PC-3 (cell line): ENCODE measurements around the gene KCNJ15. TPM values are rescaled to one million over a fixed set of nuclear protein-coding genes. Genes with fewer than 3 reads are reported as not detected.

Experiments
- ATAC-seq: fragments of 200-7000 bp; cut with Tn5 transposase; 2 replicates; pipeline ENCODE4 v1.9.1; 2020; ENCODE audit warnings: mild to moderate bottlenecking, moderate library complexity
- BruUV-seq: library from RNA; stranded (reverse); fragments of 400-500 nt; replicated peaks from 2 replicates; lab custom pipeline; 2021; lab: Mats Ljungman, UMichigan
- CTCF ChIA-PET: fragments of 300-600 bp; sonication (Branson Sonifier 250); formaldehyde crosslinking; loops from one replicate; lab custom pipeline; 2022; ENCODE audit warnings: antibody characterized with exemption; lab: Charles Lee
- POLR2A ChIA-PET: fragments of 300-600 bp; sonication (Branson Sonifier 250); formaldehyde crosslinking; loops from one replicate; lab custom pipeline; 2022; ENCODE audit warnings: antibody characterized with exemption; ENCODE audit not compliant: unreplicated experiment; lab: Charles Lee
- DNase-seq: peaks from one replicate; pipeline ENCODE4 v3.0.0-alpha.2; 2015
- H2AFZ ChIP-seq: fragments of 300-600 bp; sonication (generic); 2 replicates; pipeline ENCODE4 v1.6.0; 2016; ENCODE audit warnings: antibody characterized with exemption, low read length
- H3F3A ChIP-seq: fragments of 300-600 bp; sonication (generic); one replicate; pipeline ENCODE4 v1.6.0; 2017; ENCODE audit warnings: antibody characterized with exemption, low read length, control low read depth, mild to moderate bottlenecking; ENCODE audit not compliant: unreplicated experiment
- H3K27ac ChIP-seq: fragments of 300-600 bp; sonication (generic); 2 replicates; pipeline ENCODE4 v1.5.1; 2016; ENCODE audit warnings: mild to moderate bottlenecking, low read length
- H3K27me3 ChIP-seq: fragments of 300-600 bp; sonication (generic); 2 replicates; pipeline ENCODE4 v1.6.1; 2016; ENCODE audit warnings: low read length, mixed read lengths
- H3K36me3 ChIP-seq: fragments of 300-600 bp; sonication (generic); 2 replicates; pipeline ENCODE4 v1.6.1; 2016; ENCODE audit warnings: low read depth, mixed run types, low read length, mixed read lengths
- H3K4me1 ChIP-seq: fragments of 300-600 bp; sonication (generic); 2 replicates; pipeline ENCODE4 v1.5.1; 2016; ENCODE audit warnings: low read length; ENCODE audit not compliant: insufficient read depth
- H3K4me2 ChIP-seq: fragments of 300-600 bp; sonication (generic); 2 replicates; pipeline ENCODE4 v1.6.0; 2016; ENCODE audit warnings: low read length
- H3K4me3 ChIP-seq: fragments of 300-600 bp; sonication (generic); 2 replicates; pipeline ENCODE4 v1.5.1; 2016; ENCODE audit warnings: mild to moderate bottlenecking, low read length, mixed read lengths
- H3K79me2 ChIP-seq: fragments of 300-600 bp; sonication (generic); 2 replicates; pipeline ENCODE4 v1.6.1; 2017; ENCODE audit warnings: low read length, mixed read lengths
- H3K9ac ChIP-seq: fragments of 300-600 bp; sonication (generic); 2 replicates; pipeline ENCODE4 v1.6.0; 2016; ENCODE audit warnings: mild to moderate bottlenecking, low read length
- H3K9me2 ChIP-seq: fragments of 300-600 bp; sonication (generic); replicated peaks from 2 replicates; pipeline ENCODE4 v1.6.1; 2016; ENCODE audit warnings: mixed run types, low read length, mixed read lengths
- H3K9me3 ChIP-seq: fragments of 300-600 bp; sonication (generic); 2 replicates; pipeline ENCODE4 v1.6.1; 2016; ENCODE audit warnings: low read length, mixed read lengths
- H4K20me1 ChIP-seq: fragments of 300-600 bp; sonication (generic); 2 replicates; pipeline ENCODE4 v1.6.1; 2016; ENCODE audit warnings: low read length, mixed read lengths
- CTCF ChIP-seq: fragments of 300-600 bp; sonication (generic); conservative IDR thresholded peaks from 2 replicates; pipeline ENCODE4 v1.5.1; 2017; ENCODE audit warnings: antibody characterized with exemption, low read depth, mild to moderate bottlenecking, low read length
- EZH2 ChIP-seq: fragments of 300-600 bp; sonication (generic); IDR thresholded peaks from one replicate; pipeline ENCODE4 v1.6.1; 2017; ENCODE audit warnings: antibody characterized with exemption, mild to moderate bottlenecking, low read length; ENCODE audit not compliant: unreplicated experiment
- EZH2phosphoT487 ChIP-seq: fragments of 300-600 bp; sonication (generic); IDR thresholded peaks from 2 replicates; pipeline ENCODE4 v1.6.1; 2018; ENCODE audit warnings: mild to moderate bottlenecking, antibody characterized with exemption, low read length, borderline replicate concordance
- intact Hi-C: fragments of 100-400 bp; cut with micrococcal nuclease; formaldehyde crosslinking; loops from 2 replicates; pipeline ENCODE4 v1.9.0; 2023
- total RNA-seq: library from RNA; depleted of rRNA; stranded (reverse); fragments of >200 nt; gene quantifications from 2 replicates; pipeline ENCODE4 v1.2.3, GENCODE V29; 2014

The KCNJ15 gene
- total RNA-seq, 1 experiment from 2014 or later: 0.26 TPM

- no TSS peak for BruUV-seq
- no peak overlapping the region for H3K4me3 ChIP-seq
- H3K27ac ChIP-seq: no peak overlapping the region
- no peaks in the 10 kb centered on the region for H4K20me1 ChIP-seq
- H3K9ac ChIP-seq: no peak overlapping the region
- no peaks in the 10 kb centered on the region for H3K79me2 ChIP-seq
- H3K36me3 ChIP-seq: no peaks in the 10 kb centered on the region
- no peak overlapping the region for H3K4me2 ChIP-seq
- ChIA-PET CTCF (interaction anchor here (0.6 kb wide), 1 partner anchor 68 kb away, joined by 3 read pairs; no protein-coding TSS in a partner anchor), POLR2A (no interaction called here)
- H3F3A ChIP-seq: no peaks in the 10 kb centered on the region
- no peak for TF ChIP-seq EZH2phosphoT487
- no peak for TF ChIP-seq CTCF
- TF ChIP-seq EZH2: no peak
- H3K9me3 ChIP-seq: no peaks in the 10 kb centered on the region
- peaks cover 21% of the 10 kb centered on the region for H3K4me1 ChIP-seq
- no peak for DNase-seq
- H2AFZ ChIP-seq: no peak overlapping the region
- intact Hi-C loops: no loop called here
- H3K9me2 ChIP-seq: no peaks in the 10 kb centered on the region
- no peaks in the 10 kb centered on the region for H3K27me3 ChIP-seq
- ATAC-seq: no peak
Measured at GRCh38 chr21:38286739-38287471, 30.1 kb downstream of the KCNJ15 start.

GRCh38 chr21:38287476-38287875 lies 30.7 kb downstream of the KCNJ15 start:
- intact Hi-C loops: no loop called here
- TF ChIP-seq EZH2 (no peak), EZH2phosphoT487 (no peak), CTCF (no peak)
- Histone ChIP-seq H3K9ac (no peak overlapping the region), H3K4me2 (no peak overlapping the region), H3K4me1 (peaks cover 25% of the 10 kb centered on the region), H3K79me2 (no peaks in the 10 kb centered on the region), H3K27ac (no peak overlapping the region), H2AFZ (no peak overlapping the region), H3F3A (no peaks in the 10 kb centered on the region), H4K20me1 (no peaks in the 10 kb centered on the region), H3K9me2 (no peaks in the 10 kb centered on the region), H3K36me3 (no peaks in the 10 kb centered on the region), H3K27me3 (no peaks in the 10 kb centered on the region), H3K9me3 (no peaks in the 10 kb centered on the region), H3K4me3 (no peak overlapping the region)
- ChIA-PET POLR2A (no interaction called here), CTCF (no interaction called here)
- ATAC-seq: no peak
- no peak for DNase-seq
- BruUV-seq: no TSS peak
